GM12878 (cell line): Measurements from ENCODE around the gene RALGAPB. TPM values are rescaled to one million over a fixed set of nuclear protein-coding genes. Genes with fewer than 3 reads are reported as not detected.

Source experiments
- ATAC-seq: fragments of 200-7000 bp; cut with Tn5 transposase; 3 replicates; pipeline ENCODE4 v1.9.1; 2020; ENCODE audit warnings: mild to moderate bottlenecking, moderate library complexity
- BruUV-seq: library from RNA; stranded (reverse); fragments of 400-500 nt; replicated peaks from 2 replicates; lab custom pipeline; 2021; lab: Mats Ljungman, UMichigan
- CTCF ChIA-PET: fragments of 300-600 bp; sonication (Branson Sonifier 250); formaldehyde crosslinking; extraction: SDS; loops from one replicate; lab custom pipeline; 2021; ENCODE audit warnings: inconsistent platforms; lab: Yijun Ruan, JAX
- POLR2A ChIA-PET: fragments of 350-600 bp; formaldehyde crosslinking; extraction: SDS; loops from one replicate; lab custom pipeline; 2021; ENCODE audit warnings: inconsistent platforms; lab: Charles Lee
- RAD21 ChIA-PET: fragments of 300-600 bp; sonication (Branson Sonifier 250); formaldehyde crosslinking; loops from one replicate; lab custom pipeline; 2023; ENCODE audit warnings: antibody characterized with exemption; ENCODE audit not compliant: unreplicated experiment; lab: Charles Lee
- SMC1A ChIA-PET: fragments of 300-600 bp; sonication (Branson Sonifier 250); formaldehyde crosslinking; loops from one replicate; lab custom pipeline; 2023; ENCODE audit not compliant: unreplicated experiment, uncharacterized antibody; lab: Charles Lee
- DNase-seq: peaks from one replicate; pipeline ENCODE4 v3.0.0-alpha.2; 2011; ENCODE audit warnings: low read depth, low spot score
- FAIRE-seq: peaks from 3 replicates; lab custom pipeline; 2011; peaks lifted over from hg19 to GRCh38; lab: Jason Lieb, UNC
- H2AFZ ChIP-seq: 2 replicates; pipeline ENCODE4 v1.6.0; 2011; ENCODE audit warnings: low read depth, low read length, control low read depth; ENCODE audit not compliant: control insufficient read depth
- H3K27ac ChIP-seq: 2 replicates; pipeline ENCODE4 v1.5.1; 2011; ENCODE audit warnings: control low read depth; ENCODE audit not compliant: control insufficient read depth, insufficient read depth
- H3K27me3 ChIP-seq, 2 experiments: replicated peaks in 1 of 2; 2 replicates each; pipeline versions ENCODE4 v1.6.0 to v1.6.1; 2011; ENCODE audit warnings: low read length in 1 of 2; ENCODE audit not compliant: control insufficient read depth in 2 of 2, insufficient read depth in 2 of 2
- H3K36me3 ChIP-seq, 2 experiments: 2 replicates each; pipeline ENCODE4 v1.5.1; 2011; ENCODE audit warnings: low read length in 1 of 2; ENCODE audit not compliant: control insufficient read depth in 2 of 2, insufficient read depth in 2 of 2
- H3K4me1 ChIP-seq: 2 replicates; pipeline ENCODE4 v1.6.1; 2011; ENCODE audit warnings: mild to moderate bottlenecking, low read length, moderate library complexity, mixed read lengths; ENCODE audit not compliant: control insufficient read depth, insufficient read depth
- H3K4me2 ChIP-seq: 2 replicates; pipeline ENCODE4 v1.6.0; 2011; ENCODE audit warnings: control low read depth; ENCODE audit not compliant: control insufficient read depth, insufficient read depth
- H3K4me3 ChIP-seq: fragments of 200-600 bp; sonication (generic); 2 replicates; pipeline ENCODE4 v1.5.1; 2016
- H3K79me2 ChIP-seq: 2 replicates; pipeline ENCODE4 v1.6.0; 2011; ENCODE audit warnings: low read length; ENCODE audit not compliant: control insufficient read depth, insufficient read depth
- H3K9ac ChIP-seq: 2 replicates; pipeline ENCODE4 v1.8.0; 2011; ENCODE audit warnings: low read length, control low read depth, mixed read lengths; ENCODE audit not compliant: control insufficient read depth, insufficient read depth
- H3K9me3 ChIP-seq: replicated peaks from 3 replicates; pipeline ENCODE4 v1.5.1; 2011; ENCODE audit warnings: mild to moderate bottlenecking, low read length; ENCODE audit not compliant: control insufficient read depth, insufficient read depth
- H4K20me1 ChIP-seq: 2 replicates; pipeline ENCODE4 v1.6.0; 2011; ENCODE audit not compliant: control insufficient read depth, insufficient read depth
- BACH1 ChIP-seq: fragments of 450-650 bp; IDR thresholded peaks from 2 replicates; pipeline ENCODE4 v1.6.1; 2017; ENCODE audit warnings: mild to moderate bottlenecking, borderline replicate concordance
- CBFB ChIP-seq: IDR thresholded peaks from 2 replicates; pipeline ENCODE4 v1.6.1; 2016; ENCODE audit warnings: antibody characterized with exemption, low read depth
- CREM ChIP-seq: IDR thresholded peaks from 2 replicates; pipeline ENCODE4 v1.6.1; 2014; ENCODE audit warnings: antibody characterized with exemption, low read depth
- HCFC1 ChIP-seq: fragments of 150-350 bp; IDR thresholded peaks from 2 replicates; pipeline ENCODE4 v1.6.1; 2014; ENCODE audit warnings: low read length
- HDGF ChIP-seq: fragments of 450-650 bp; IDR thresholded peaks from 2 replicates; pipeline ENCODE4 v1.6.1; 2016; ENCODE audit warnings: antibody characterized with exemption
- MXI1 ChIP-seq: fragments of 150-350 bp; IDR thresholded peaks from 2 replicates; pipeline ENCODE4 v1.6.1; 2011; ENCODE audit warnings: low read depth, mild to moderate bottlenecking, inconsistent platforms, low read length, improper control_type of control experiment
- NBN ChIP-seq: fragments of 450-650 bp; IDR thresholded peaks from 2 replicates; pipeline ENCODE4 v1.6.1; 2016
- POLR2A ChIP-seq: IDR thresholded peaks from 2 replicates; pipeline ENCODE4 v1.6.1; 2011; ENCODE audit warnings: low read depth, mild to moderate bottlenecking, low read length
- SMC3 ChIP-seq: IDR thresholded peaks from 2 replicates; pipeline ENCODE4 v1.6.1; 2011; ENCODE audit warnings: low read length, improper control_type of control experiment, borderline replicate concordance
- SP1 ChIP-seq: IDR thresholded peaks from one replicate; pipeline ENCODE4 v1.6.1; 2011; ENCODE audit warnings: low read depth, low read length
- SPI1 ChIP-seq: IDR thresholded peaks from 2 replicates; pipeline ENCODE4 v1.6.1; 2011; ENCODE audit warnings: low read depth, mild to moderate bottlenecking, low read length, moderate library complexity, borderline replicate concordance; ENCODE audit not compliant: insufficient read depth
- STAT1 ChIP-seq: fragments of 450-650 bp; conservative IDR thresholded peaks from 2 replicates; pipeline ENCODE4 v1.6.1; 2014; ENCODE audit warnings: antibody characterized with exemption, mild to moderate bottlenecking
- SUZ12 ChIP-seq: fragments of 200-600 bp; sonication (generic); IDR thresholded peaks from one replicate; pipeline ENCODE4 v1.6.1; 2018; ENCODE audit warnings: antibody characterized with exemption, mild to moderate bottlenecking; ENCODE audit not compliant: unreplicated experiment
- TCF7 ChIP-seq: IDR thresholded peaks from 2 replicates; pipeline ENCODE4 v1.6.1; 2014; ENCODE audit warnings: antibody characterized with exemption, borderline replicate concordance
- YBX1 ChIP-seq: fragments of 450-650 bp; IDR thresholded peaks from 2 replicates; pipeline ENCODE4 v1.6.1; 2016; ENCODE audit warnings: antibody characterized with exemption
- WGBS: methylation state at CpG from one replicate; pipeline ENCODE4 v1.1.6; 2016; ENCODE audit warnings: low lambda C conversion rate; ENCODE audit not compliant: insufficient replicate concordance, insufficient coverage; ENCODE audit errors: missing lambda C conversion rate; 5-methylcytosine and 5-hydroxymethylcytosine counted together
- in situ Hi-C: fragments of 300-500 bp; cut with MboI; formaldehyde crosslinking; loops from 9 replicates; pipeline ENCODE4 v1.14.3; 2018; ENCODE audit warnings: mixed read lengths
- intact Hi-C: fragments of 100-400 bp; cut with micrococcal nuclease; formaldehyde crosslinking; loops from one replicate; pipeline ENCODE4 v1.14.2; 2022; ENCODE audit not compliant: unreplicated experiment
- polyA plus RNA-seq, 11 experiments: library from polyadenylated mRNA; depleted of rRNA in 4 of 11; unstranded in 6 of 11; stranded (reverse) in 5 of 11; fragments of >200 nt; fragmentation: Nextera tagmentation in 4 of 11; fragmentation: Illumina TruSeq in 1 of 11; extraction: Ambion mirVana in 4 of 11; extraction: Trizol in 1 of 11; gene quantifications; 1 replicate in 1 of 11; 2 replicates in 10 of 11; pipeline versions ENCODE4 v1.2.1 to v1.2.3, GENCODE V29; 2011 to 2016; ENCODE audit warnings: inconsistent platforms in 2 of 11, missing spikeins in 2 of 11, low read depth in 1 of 11
- total RNA-seq, 4 experiments: library from RNA; depleted of rRNA in 3 of 4; stranded (reverse); fragments of >200 nt in 3 of 4; fragmentation: Illumina TruSeq in 1 of 4; extraction: Trizol in 1 of 4; gene quantifications; 2 replicates each; pipeline versions ENCODE4 v1.2.1 to v1.2.3, GENCODE V29; 2013 to 2021
- TF ChIP-seq, protein P1 (sequence below): IDR thresholded peaks from 2 replicates; pipeline ENCODE4 v1.6.1; 2012; ENCODE audit warnings: low read length, inconsistent platforms
- TF ChIP-seq, protein P2 (sequence below): IDR thresholded peaks from 2 replicates; pipeline ENCODE4 v1.6.1; 2011; ENCODE audit warnings: low read depth, mild to moderate bottlenecking, low read length, moderate library complexity, borderline replicate concordance; ENCODE audit errors: extremely low read depth

The RALGAPB gene
- total and polyA plus RNA-seq, 10 of the 15 experiments (the other 5 are each of a cell fraction or from before 2014, with no cell fraction given) = 3.7 to 23.2 (median 15.5) TPM

DNA sequence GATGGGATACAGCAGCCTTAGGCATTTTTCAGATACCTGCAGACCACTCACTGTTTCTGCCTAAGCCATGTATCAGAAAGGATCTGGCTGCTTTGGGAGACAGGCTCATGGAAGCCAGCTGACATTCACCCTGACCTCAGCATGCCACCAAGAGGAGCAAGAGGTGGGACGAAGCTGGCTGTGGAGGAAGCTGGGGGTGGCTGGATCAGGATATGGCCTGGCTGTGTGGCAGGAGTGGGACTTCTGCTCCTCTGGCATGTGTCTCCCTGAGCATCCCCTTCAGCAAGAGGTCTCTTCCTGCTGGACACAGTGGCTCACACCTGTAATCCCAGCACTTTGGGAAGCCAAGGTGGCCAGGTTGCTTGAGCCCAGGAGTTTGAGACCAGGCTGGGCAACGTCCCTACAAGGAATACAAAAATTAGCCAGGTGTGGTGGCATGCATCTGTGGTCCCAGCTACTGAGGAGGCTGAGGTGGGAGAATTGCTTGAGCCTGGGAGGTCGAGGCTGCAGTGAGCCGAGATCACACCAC is 109.3 kb downstream of the RALGAPB start:
- H3K27me3 ChIP-seq = peaks cover 0 to 2% of the 10 kb centered on the region in 2 experiments; a peak in 2 of 4 replicates
- H3K4me3 ChIP-seq = no peak overlapping the region
- intact Hi-C loops (no loop called here), in situ Hi-C loops (no loop called here)
- H3K4me1 ChIP-seq = no peaks in the 10 kb centered on the region
- FAIRE-seq (no peak), DNase-seq (no peak), ATAC-seq (no peak)
- ChIA-PET CTCF (no interaction called here), RAD21 (no interaction called here), SMC1A (interaction anchor here (0.7 kb wide), 1 partner anchor 18 kb away, joined by 3 read pairs; no protein-coding TSS in a partner anchor), POLR2A (no interaction called here)
- peaks cover 0 to 1% of the 10 kb centered on the region in 2 experiments; a peak in 1 of 4 replicates for H3K36me3 ChIP-seq
- no TSS peak for BruUV-seq
- H3K4me2 ChIP-seq = no peak overlapping the region
- no peak overlapping the region for H3K27ac ChIP-seq
- H4K20me1 ChIP-seq = no peaks in the 10 kb centered on the region
- no peaks in the 10 kb centered on the region for H3K9me3 ChIP-seq
- no peak overlapping the region for H2AFZ ChIP-seq
- 7% methylated on average over 4 of the region's 4 CpGs for WGBS
- no peak for TF ChIP-seq HDGF
- TF ChIP-seq CBFB = no peak
- TF ChIP-seq NBN = no peak
- TF ChIP-seq, protein P1, sequence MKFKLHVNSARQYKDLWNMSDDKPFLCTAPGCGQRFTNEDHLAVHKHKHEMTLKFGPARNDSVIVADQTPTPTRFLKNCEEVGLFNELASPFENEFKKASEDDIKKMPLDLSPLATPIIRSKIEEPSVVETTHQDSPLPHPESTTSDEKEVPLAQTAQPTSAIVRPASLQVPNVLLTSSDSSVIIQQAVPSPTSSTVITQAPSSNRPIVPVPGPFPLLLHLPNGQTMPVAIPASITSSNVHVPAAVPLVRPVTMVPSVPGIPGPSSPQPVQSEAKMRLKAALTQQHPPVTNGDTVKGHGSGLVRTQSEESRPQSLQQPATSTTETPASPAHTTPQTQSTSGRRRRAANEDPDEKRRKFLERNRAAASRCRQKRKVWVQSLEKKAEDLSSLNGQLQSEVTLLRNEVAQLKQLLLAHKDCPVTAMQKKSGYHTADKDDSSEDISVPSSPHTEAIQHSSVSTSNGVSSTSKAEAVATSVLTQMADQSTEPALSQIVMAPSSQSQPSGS = no peak
- TF ChIP-seq YBX1 = no peak
- TF ChIP-seq STAT1 = no peak
- no peak for TF ChIP-seq POLR2A
- TF ChIP-seq SMC3 = no peak
- no peak for TF ChIP-seq SPI1
- no peak for TF ChIP-seq MXI1
- no peak for TF ChIP-seq HCFC1
- TF ChIP-seq BACH1 = no peak
- TF ChIP-seq SP1 = no peak
- TF ChIP-seq SUZ12 = no peak
- TF ChIP-seq, protein P2, sequence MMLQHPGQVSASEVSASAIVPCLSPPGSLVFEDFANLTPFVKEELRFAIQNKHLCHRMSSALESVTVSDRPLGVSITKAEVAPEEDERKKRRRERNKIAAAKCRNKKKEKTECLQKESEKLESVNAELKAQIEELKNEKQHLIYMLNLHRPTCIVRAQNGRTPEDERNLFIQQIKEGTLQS = no peak
- TF ChIP-seq CREM = no peak
- no peak for TF ChIP-seq TCF7
- H3K9ac ChIP-seq = no peak overlapping the region
- no peaks in the 10 kb centered on the region for H3K79me2 ChIP-seq
